Body of pancreas (tissue), 4 donors: Measurements from ENCODE around the gene SH2B3. TPM values are rescaled to one million over a fixed set of nuclear protein-coding genes. Genes with fewer than 3 reads are reported as not detected.
A peak's percentile ranks its signal among the peaks of the same experiment; 100 is the strongest.

Source experiments
- ATAC-seq: fragments of 150-250 bp; one replicate; pipeline ENCODE4 v1.9.1; 2016
- DNase-seq, 4 donors: peaks; one replicate each; pipeline ENCODE4 v3.0.0-alpha.2; 2019
- H3K27ac ChIP-seq, 4 donors: fragments of 200-600 bp; sonication (generic); 1 replicate in 3 of 4; 2 replicates in 1 of 4; pipeline versions ENCODE4 v1.5.1 to v1.6.1; 2016 to 2019; ENCODE audit warnings: mild to moderate bottlenecking in 1 of 4, mixed read lengths in 1 of 4, moderate library complexity in 1 of 4
- H3K27me3 ChIP-seq, 2 donors: fragments of 200-600 bp; sonication (generic); one replicate each; pipeline ENCODE4 v1.6.0; 2016; ENCODE audit warnings: mild to moderate bottlenecking in 1 of 2
- H3K36me3 ChIP-seq, 2 donors: fragments of 200-600 bp; sonication (generic); replicated peaks in 1 of 2; 2 replicates each; pipeline ENCODE4 v1.5.1; 2016; ENCODE audit warnings: low read depth in 2 of 2; ENCODE audit not compliant: insufficient read depth in 1 of 2
- H3K4me1 ChIP-seq: fragments of 200-600 bp; sonication (generic); one replicate; pipeline ENCODE4 v1.6.0; 2016
- H3K4me3 ChIP-seq, 2 donors: fragments of 200-600 bp; sonication (generic); 1 replicate in 1 of 2; 2 replicates in 1 of 2; pipeline ENCODE4 v1.5.1; 2016 to 2019
- H3K9me3 ChIP-seq, 3 donors: fragments of 200-600 bp; sonication (generic); 1 replicate in 2 of 3; 2 replicates in 1 of 3; pipeline ENCODE4 v1.5.1; 2016
- CTCF ChIP-seq, 7 experiments: fragments of 450-650 bp in 4 of 7; fragments of 200-600 bp in 3 of 7; sonication (generic) in 3 of 7; IDR thresholded peaks; one replicate each; pipeline ENCODE4 v1.5.1; 2016 to 2019; ENCODE audit warnings: antibody characterized with exemption in 7 of 7
- POLR2A ChIP-seq, 3 donors: fragments of 450-650 bp; IDR thresholded peaks; one replicate each; pipeline ENCODE4 v1.6.1; 2016; ENCODE audit warnings: antibody characterized with exemption in 3 of 3, mild to moderate bottlenecking in 2 of 3
- WGBS, 2 donors: methylation state at CpG; one replicate each; pipeline ENCODE4 v1.1.5; 2017; 5-methylcytosine and 5-hydroxymethylcytosine counted together
- intact Hi-C: fragments of 100-400 bp; cut with DNase I; formaldehyde crosslinking; loops from one replicate; pipeline ENCODE4 v1.15.1; 2023
- total RNA-seq, 2 donors: library from RNA; depleted of rRNA; stranded (reverse); fragments of >200 nt; gene quantifications; one replicate each; pipeline ENCODE4 v1.1.0, GENCODE V29; 2016

SH2B3 gene
- total RNA-seq, 2 donors from 2014 or later = 23.1 to 41.9 TPM

GRCh38 chr12:111410431-111411184, 4.9 kb downstream of the SH2B3 start:
- H3K27ac ChIP-seq = peak overlapping the region; percentile 63 to 87 (median 67)
- DNase-seq = no peak
- WGBS, 2 donors = 62 to 69% methylated on average over 4 to 12 of the region's 12 CpGs
- no peak overlapping the region for H3K4me3 ChIP-seq
- no peaks in the 10 kb centered on the region for H3K27me3 ChIP-seq
- no peak for ATAC-seq
- TF ChIP-seq CTCF (IDR thresholded peaks at IDR 0.05) = no peak
- no peak for TF ChIP-seq POLR2A (IDR thresholded peaks at IDR 0.05)
- H3K9me3 ChIP-seq = no peaks in the 10 kb centered on the region
- intact Hi-C loops = no loop called here
- no peaks in the 10 kb centered on the region for H3K36me3 ChIP-seq
- peaks cover 73% of the 10 kb centered on the region for H3K4me1 ChIP-seq

GRCh38 chr12:111411185-111411764, 5.6 kb downstream of the SH2B3 start:
- no peaks in the 10 kb centered on the region for H3K27me3 ChIP-seq
- intact Hi-C loops = no loop called here
- WGBS, 2 donors = 41 to 46% methylated on average over 2 to 8 of the region's 8 CpGs
- ATAC-seq (no peak), DNase-seq (peak in 2 of 4 donors; percentile 49 to 50)
- TF ChIP-seq CTCF (IDR thresholded peaks at IDR 0.05) (no peak), POLR2A (IDR thresholded peaks at IDR 0.05) (no peak)
- no peaks in the 10 kb centered on the region for H3K9me3 ChIP-seq
- H3K4me1 ChIP-seq = peaks cover 73% of the 10 kb centered on the region
- H3K27ac ChIP-seq = peak overlapping the region in 3 of 4 donors; percentile 63 to 87 (median 69)
- no peaks in the 10 kb centered on the region for H3K36me3 ChIP-seq
- H3K4me3 ChIP-seq = no peak overlapping the region

- Histone ChIP-seq H3K27me3 (no peaks in the 10 kb centered on the region), H3K27ac (peak overlapping the region in 3 of 4 donors; percentile 25 to 87 (median 46)), H3K9me3 (no peaks in the 10 kb centered on the region), H3K36me3 (no peaks in the 10 kb centered on the region), H3K4me1 (peaks cover 63% of the 10 kb centered on the region), H3K4me3 (no peak overlapping the region)
- WGBS, 2 donors = 57 to 78% methylated on average over 15 of the region's 15 CpGs
- TF ChIP-seq CTCF (IDR thresholded peaks at IDR 0.05) = no peak
- no peak for TF ChIP-seq POLR2A (IDR thresholded peaks at IDR 0.05)
- no peak for ATAC-seq
- DNase-seq = no peak
- intact Hi-C loops = no loop called here
Observed at GRCh38 chr12:111412007-111412829, 6.5 kb downstream of the SH2B3 start.

GRCh38 chr12:111412830-111413441, 7.2 kb downstream of the SH2B3 start:
- Histone ChIP-seq H3K4me3 (no peak overlapping the region), H3K9me3 (no peaks in the 10 kb centered on the region), H3K36me3 (no peaks in the 10 kb centered on the region), H3K4me1 (peaks cover 56% of the 10 kb centered on the region), H3K27me3 (no peaks in the 10 kb centered on the region), H3K27ac (peak overlapping the region in 2 of 4 donors; percentile 46 to 87)
- DNase-seq (no peak), ATAC-seq (no peak)
- TF ChIP-seq CTCF (IDR thresholded peaks at IDR 0.05) (no peak), POLR2A (IDR thresholded peaks at IDR 0.05) (no peak)
- WGBS, 2 donors = 69 to 85% methylated on average over 5 to 6 of the region's 6 CpGs
- intact Hi-C loops = no loop called here
